HepG2 (cell line): ENCODE results near the gene TMEM33. TPM values are rescaled to one million over a fixed set of nuclear protein-coding genes. Genes with fewer than 3 reads are reported as not detected.

Experiments used
- ATAC-seq: fragments of 200-7000 bp; cut with Tn5 transposase; 3 replicates; pipeline ENCODE4 v1.9.1; 2020; ENCODE audit warnings: mild to moderate bottlenecking, moderate library complexity
- BruUV-seq: library from RNA; stranded (reverse); fragments of 400-500 nt; replicated peaks from 2 replicates; lab custom pipeline; 2021; lab: Mats Ljungman, UMichigan
- CTCF ChIA-PET: fragments of 300-600 bp; formaldehyde crosslinking; extraction: SDS; loops from one replicate; lab custom pipeline; 2021; ENCODE audit warnings: low total read pairs, inconsistent platforms, low intra/inter-chr PET ratio; lab: Yijun Ruan, JAX
- POLR2A ChIA-PET: fragments of 350-600 bp; sonication (Branson Sonifier 250); formaldehyde crosslinking; loops from one replicate; lab custom pipeline; 2020; ENCODE audit warnings: antibody characterized with exemption, inconsistent platforms; lab: Yijun Ruan, JAX
- DNase-seq: peaks from one replicate; pipeline ENCODE4 v3.0.0-alpha.2; 2015; ENCODE audit warnings: low spot score
- FAIRE-seq: peaks from 3 replicates; lab custom pipeline; 2011; peaks lifted over from hg19 to GRCh38; lab: Jason Lieb, UNC
- H2AFZ ChIP-seq: one replicate; pipeline ENCODE4 v1.6.1; 2011; ENCODE audit warnings: low read length, inconsistent platforms
- H3K27ac ChIP-seq: fragments of 300-600 bp; 3 replicates; pipeline ENCODE4 v1.8.0; 2011; ENCODE audit warnings: mixed run types, mild to moderate bottlenecking, mixed read lengths, low read length, inconsistent platforms; ENCODE audit not compliant: insufficient read depth; ENCODE audit errors: extremely low read length
- H3K27me3 ChIP-seq, 2 experiments: fragments of 200-600 bp in 1 of 2; 2 replicates in 1 of 2; 3 replicates in 1 of 2; pipeline versions ENCODE4 v1.6.0 to v1.8.0; 2011; ENCODE audit warnings: low read length in 2 of 2, mild to moderate bottlenecking in 2 of 2, moderate library complexity in 2 of 2, inconsistent platforms in 1 of 2; ENCODE audit not compliant: insufficient read depth in 2 of 2, control insufficient read depth in 1 of 2
- H3K36me3 ChIP-seq, 2 experiments: fragments of 200-600 bp in 1 of 2; replicated peaks in 1 of 2; 2 replicates in 1 of 2; 3 replicates in 1 of 2; pipeline versions ENCODE4 v1.5.1 to v1.8.0; 2011; ENCODE audit warnings: low read length in 2 of 2, inconsistent platforms in 1 of 2; ENCODE audit not compliant: insufficient read depth in 2 of 2, control insufficient read depth in 1 of 2
- H3K4me1 ChIP-seq: 2 replicates; pipeline ENCODE4 v1.5.1; 2012; ENCODE audit warnings: low read length, inconsistent platforms; ENCODE audit not compliant: insufficient read depth
- H3K4me2 ChIP-seq: 2 replicates; pipeline ENCODE4 v1.6.0; 2011; ENCODE audit warnings: low read depth, low read length, inconsistent platforms
- H3K4me3 ChIP-seq, 3 experiments: fragments of 200-600 bp in 1 of 3; sonication (generic), shearing (Covaris generic) in 1 of 3; replicated peaks in 1 of 3; 2 replicates each; pipeline ENCODE4 v1.5.1; 2011 to 2016; ENCODE audit warnings: low read length in 3 of 3, inconsistent platforms in 2 of 3, low read depth in 2 of 3, mild to moderate bottlenecking in 2 of 3, control low read depth in 1 of 3, mixed read lengths in 1 of 3; ENCODE audit not compliant: insufficient read depth in 1 of 3
- H3K79me2 ChIP-seq: one replicate; pipeline ENCODE4 v1.6.1; 2011; ENCODE audit warnings: low read length, inconsistent platforms; ENCODE audit not compliant: insufficient read depth
- H3K9ac ChIP-seq: 2 replicates; pipeline ENCODE4 v1.6.0; 2011; ENCODE audit warnings: mild to moderate bottlenecking, low read depth, low read length, inconsistent platforms; ENCODE audit not compliant: insufficient read depth
- H3K9me3 ChIP-seq: 2 replicates; pipeline ENCODE4 v1.5.1; 2012; ENCODE audit warnings: mild to moderate bottlenecking, low read length
- H4K20me1 ChIP-seq: 2 replicates; pipeline ENCODE4 v1.6.0; 2011; ENCODE audit warnings: inconsistent platforms, mild to moderate bottlenecking, low read length, moderate library complexity; ENCODE audit not compliant: insufficient read depth
- BCL6 ChIP-seq: IDR thresholded peaks from 2 replicates; pipeline ENCODE4 v1.6.1; 2016; ENCODE audit warnings: missing genetic modification reagents, missing compliant biosample characterization
- DPF2 ChIP-seq: sonication (generic); formaldehyde crosslinking; IDR thresholded peaks from 2 replicates; pipeline ENCODE4 v1.4.0; 2020; ENCODE audit warnings: mild to moderate bottlenecking, low read depth, missing genetic modification reagents, borderline replicate concordance
- PTBP1 ChIP-seq: fragments of 200-400 bp; formaldehyde crosslinking; IDR thresholded peaks from 2 replicates; pipeline ENCODE4 v1.6.1; 2018; ENCODE audit warnings: low read length, low read depth; ENCODE audit not compliant: poor library complexity, severe bottlenecking
- SAFB2 ChIP-seq: sonication (generic); formaldehyde crosslinking; IDR thresholded peaks from 2 replicates; pipeline ENCODE4 v1.5.1; 2020; ENCODE audit warnings: missing genetic modification reagents, low read depth, mild to moderate bottlenecking, borderline replicate concordance
- TRIM24 ChIP-seq: sonication (generic); formaldehyde crosslinking; IDR thresholded peaks from 2 replicates; pipeline ENCODE4 v1.8.0; 2022; ENCODE audit warnings: mild to moderate bottlenecking, missing genetic modification reagents
- ZNF562 ChIP-seq: sonication (generic); formaldehyde crosslinking; IDR thresholded peaks from 2 replicates; pipeline ENCODE4 v1.8.0; 2022; ENCODE audit warnings: missing genetic modification reagents, borderline replicate concordance
- WGBS: methylation state at CpG from one replicate; pipeline ENCODE4 v1.1.6; 2017; ENCODE audit warnings: low lambda C conversion rate; 5-methylcytosine and 5-hydroxymethylcytosine counted together
- in situ Hi-C: cut with HindIII; loops from 2 replicates; pipeline ENCODE4 v1.10.0; 2017; ENCODE audit warnings: low pct_unique_long_range_greater_than_20kb; ENCODE audit not compliant: extremely low pct_ligation_motif_present
- intact Hi-C: fragments of 100-400 bp; cut with micrococcal nuclease; formaldehyde crosslinking; loops from one replicate; pipeline ENCODE4 v1.10.0; 2022; ENCODE audit not compliant: unreplicated experiment
- polyA plus RNA-seq, 8 experiments: library from polyadenylated mRNA; depleted of rRNA in 3 of 8; stranded (reverse) in 7 of 8; unstranded in 1 of 8; fragments of >200 nt; fragmentation: Illumina TruSeq in 4 of 8; extraction: Trizol in 4 of 8; gene quantifications; 2 replicates each; pipeline versions ENCODE4 v1.2.1 to v1.2.3, GENCODE V29; 2011 to 2016; ENCODE audit warnings: low read depth in 4 of 8, missing spikeins in 1 of 8, mixed read lengths in 1 of 8; ENCODE audit not compliant: insufficient read depth in 1 of 8
- total RNA-seq, 5 experiments: library from RNA; depleted of rRNA; stranded (reverse); fragments of >200 nt; fragmentation: Illumina TruSeq; extraction: Trizol; gene quantifications; 2 replicates each; pipeline ENCODE4 v1.2.3, GENCODE V29; 2016; ENCODE audit warnings: low read depth in 1 of 5
- TF ChIP-seq, protein P1 (sequence below): sonication (generic); formaldehyde crosslinking; IDR thresholded peaks from 2 replicates; pipeline ENCODE4 v1.4.0; 2020; ENCODE audit warnings: missing genetic modification reagents
- TF ChIP-seq, protein P2 (sequence below): sonication (generic); formaldehyde crosslinking; IDR thresholded peaks from one replicate; pipeline ENCODE4 v1.5.1; 2020; ENCODE audit warnings: mild to moderate bottlenecking, missing genetic modification reagents; ENCODE audit errors: not compliant biosample characterization
- TF ChIP-seq, protein P3 (sequence below): sonication (generic); formaldehyde crosslinking; IDR thresholded peaks from 2 replicates; pipeline ENCODE4 v1.5.0; 2020; ENCODE audit warnings: mild to moderate bottlenecking, missing genetic modification reagents, borderline replicate concordance
- TF ChIP-seq, protein P4 (sequence below): sonication (generic); formaldehyde crosslinking; IDR thresholded peaks from 2 replicates; pipeline ENCODE4 v1.5.0; 2020; ENCODE audit warnings: missing genetic modification reagents, mild to moderate bottlenecking, borderline replicate concordance

TMEM33 gene
- total and polyA plus RNA-seq, 2 of the 13 experiments (the other 11 are each of a cell fraction or from before 2014, with no cell fraction given): 36.1 to 66.6 TPM

DNA sequence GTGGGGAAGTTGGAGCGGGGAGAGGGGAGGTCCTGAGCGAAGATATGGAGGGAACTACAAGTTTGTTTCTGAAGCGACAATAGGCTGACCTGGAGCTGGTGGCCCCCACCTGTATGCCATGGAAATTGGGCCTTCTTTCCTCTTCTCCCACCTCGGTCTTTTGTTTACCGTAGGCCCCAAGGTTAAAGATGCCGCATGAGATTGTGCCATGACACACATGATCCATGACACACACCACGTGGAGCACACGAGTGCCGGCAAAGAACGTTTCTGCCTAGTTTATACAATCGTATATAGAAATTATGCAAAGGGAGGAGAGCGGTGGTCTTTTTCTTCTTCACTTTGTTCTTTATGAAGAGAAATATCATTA is 408 bp downstream of the TMEM33 start:
- POLR2A ChIA-PET: interaction anchor here (1.2 to 2.2 kb wide), 4 partner anchors 12 to 54 kb away, joined by 3 to 11 read pairs (median 5); partner anchors contain the start of gene SLC30A9
- no peaks in the 10 kb centered on the region for H3K9me3 ChIP-seq
- peak overlapping the region; percentile 79 for H3K9ac ChIP-seq
- no peak overlapping the region for H2AFZ ChIP-seq
- in situ Hi-C loops: no loop called here
- FAIRE-seq (no peak), ATAC-seq (peak; percentile 33), DNase-seq (peak; percentile 63)
- H3K27ac ChIP-seq: peak overlapping the region; percentile 88
- peaks cover 46% of the 10 kb centered on the region for H3K79me2 ChIP-seq
- H3K4me3 ChIP-seq: peak overlapping the region; percentile 84 to 94 (median 92)
- WGBS: under 1% methylated on average over 9 of the region's 12 CpGs
- H3K4me2 ChIP-seq: peak overlapping the region; percentile 98
- BruUV-seq: no TSS peak
- intact Hi-C loops: no loop called here
- peaks cover 0 to 10% of the 10 kb centered on the region in 2 experiments; a peak in 3 of 5 replicates for H3K36me3 ChIP-seq
- H3K27me3 ChIP-seq: no peaks in the 10 kb centered on the region; a peak in 1 of 5 replicates
- peaks cover 3% of the 10 kb centered on the region for H4K20me1 ChIP-seq
- CTCF ChIA-PET: no interaction called here
- peaks cover 48% of the 10 kb centered on the region for H3K4me1 ChIP-seq
- TF ChIP-seq TRIM24 (CRISPR knock-in tag): no peak
- no peak for TF ChIP-seq SAFB2 (CRISPR knock-in tag)
- TF ChIP-seq DPF2 (CRISPR knock-in tag): 0 out of 2 replicates have a peak, but pooled peaks have one; percentile 2
- no peak for TF ChIP-seq BCL6 (CRISPR knock-in tag)
- TF ChIP-seq, protein P1, sequence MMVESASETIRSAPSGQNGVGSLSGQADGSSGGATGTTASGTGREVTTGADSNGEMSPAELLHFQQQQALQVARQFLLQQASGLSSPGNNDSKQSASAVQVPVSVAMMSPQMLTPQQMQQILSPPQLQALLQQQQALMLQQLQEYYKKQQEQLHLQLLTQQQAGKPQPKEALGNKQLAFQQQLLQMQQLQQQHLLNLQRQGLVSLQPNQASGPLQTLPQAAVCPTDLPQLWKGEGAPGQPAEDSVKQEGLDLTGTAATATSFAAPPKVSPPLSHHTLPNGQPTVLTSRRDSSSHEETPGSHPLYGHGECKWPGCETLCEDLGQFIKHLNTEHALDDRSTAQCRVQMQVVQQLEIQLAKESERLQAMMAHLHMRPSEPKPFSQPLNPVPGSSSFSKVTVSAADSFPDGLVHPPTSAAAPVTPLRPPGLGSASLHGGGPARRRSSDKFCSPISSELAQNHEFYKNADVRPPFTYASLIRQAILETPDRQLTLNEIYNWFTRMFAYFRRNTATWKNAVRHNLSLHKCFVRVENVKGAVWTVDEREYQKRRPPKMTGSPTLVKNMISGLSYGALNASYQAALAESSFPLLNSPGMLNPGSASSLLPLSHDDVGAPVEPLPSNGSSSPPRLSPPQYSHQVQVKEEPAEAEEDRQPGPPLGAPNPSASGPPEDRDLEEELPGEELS: 0 out of 2 replicates have a peak, but pooled peaks have one; percentile 22
- TF ChIP-seq, protein P2, sequence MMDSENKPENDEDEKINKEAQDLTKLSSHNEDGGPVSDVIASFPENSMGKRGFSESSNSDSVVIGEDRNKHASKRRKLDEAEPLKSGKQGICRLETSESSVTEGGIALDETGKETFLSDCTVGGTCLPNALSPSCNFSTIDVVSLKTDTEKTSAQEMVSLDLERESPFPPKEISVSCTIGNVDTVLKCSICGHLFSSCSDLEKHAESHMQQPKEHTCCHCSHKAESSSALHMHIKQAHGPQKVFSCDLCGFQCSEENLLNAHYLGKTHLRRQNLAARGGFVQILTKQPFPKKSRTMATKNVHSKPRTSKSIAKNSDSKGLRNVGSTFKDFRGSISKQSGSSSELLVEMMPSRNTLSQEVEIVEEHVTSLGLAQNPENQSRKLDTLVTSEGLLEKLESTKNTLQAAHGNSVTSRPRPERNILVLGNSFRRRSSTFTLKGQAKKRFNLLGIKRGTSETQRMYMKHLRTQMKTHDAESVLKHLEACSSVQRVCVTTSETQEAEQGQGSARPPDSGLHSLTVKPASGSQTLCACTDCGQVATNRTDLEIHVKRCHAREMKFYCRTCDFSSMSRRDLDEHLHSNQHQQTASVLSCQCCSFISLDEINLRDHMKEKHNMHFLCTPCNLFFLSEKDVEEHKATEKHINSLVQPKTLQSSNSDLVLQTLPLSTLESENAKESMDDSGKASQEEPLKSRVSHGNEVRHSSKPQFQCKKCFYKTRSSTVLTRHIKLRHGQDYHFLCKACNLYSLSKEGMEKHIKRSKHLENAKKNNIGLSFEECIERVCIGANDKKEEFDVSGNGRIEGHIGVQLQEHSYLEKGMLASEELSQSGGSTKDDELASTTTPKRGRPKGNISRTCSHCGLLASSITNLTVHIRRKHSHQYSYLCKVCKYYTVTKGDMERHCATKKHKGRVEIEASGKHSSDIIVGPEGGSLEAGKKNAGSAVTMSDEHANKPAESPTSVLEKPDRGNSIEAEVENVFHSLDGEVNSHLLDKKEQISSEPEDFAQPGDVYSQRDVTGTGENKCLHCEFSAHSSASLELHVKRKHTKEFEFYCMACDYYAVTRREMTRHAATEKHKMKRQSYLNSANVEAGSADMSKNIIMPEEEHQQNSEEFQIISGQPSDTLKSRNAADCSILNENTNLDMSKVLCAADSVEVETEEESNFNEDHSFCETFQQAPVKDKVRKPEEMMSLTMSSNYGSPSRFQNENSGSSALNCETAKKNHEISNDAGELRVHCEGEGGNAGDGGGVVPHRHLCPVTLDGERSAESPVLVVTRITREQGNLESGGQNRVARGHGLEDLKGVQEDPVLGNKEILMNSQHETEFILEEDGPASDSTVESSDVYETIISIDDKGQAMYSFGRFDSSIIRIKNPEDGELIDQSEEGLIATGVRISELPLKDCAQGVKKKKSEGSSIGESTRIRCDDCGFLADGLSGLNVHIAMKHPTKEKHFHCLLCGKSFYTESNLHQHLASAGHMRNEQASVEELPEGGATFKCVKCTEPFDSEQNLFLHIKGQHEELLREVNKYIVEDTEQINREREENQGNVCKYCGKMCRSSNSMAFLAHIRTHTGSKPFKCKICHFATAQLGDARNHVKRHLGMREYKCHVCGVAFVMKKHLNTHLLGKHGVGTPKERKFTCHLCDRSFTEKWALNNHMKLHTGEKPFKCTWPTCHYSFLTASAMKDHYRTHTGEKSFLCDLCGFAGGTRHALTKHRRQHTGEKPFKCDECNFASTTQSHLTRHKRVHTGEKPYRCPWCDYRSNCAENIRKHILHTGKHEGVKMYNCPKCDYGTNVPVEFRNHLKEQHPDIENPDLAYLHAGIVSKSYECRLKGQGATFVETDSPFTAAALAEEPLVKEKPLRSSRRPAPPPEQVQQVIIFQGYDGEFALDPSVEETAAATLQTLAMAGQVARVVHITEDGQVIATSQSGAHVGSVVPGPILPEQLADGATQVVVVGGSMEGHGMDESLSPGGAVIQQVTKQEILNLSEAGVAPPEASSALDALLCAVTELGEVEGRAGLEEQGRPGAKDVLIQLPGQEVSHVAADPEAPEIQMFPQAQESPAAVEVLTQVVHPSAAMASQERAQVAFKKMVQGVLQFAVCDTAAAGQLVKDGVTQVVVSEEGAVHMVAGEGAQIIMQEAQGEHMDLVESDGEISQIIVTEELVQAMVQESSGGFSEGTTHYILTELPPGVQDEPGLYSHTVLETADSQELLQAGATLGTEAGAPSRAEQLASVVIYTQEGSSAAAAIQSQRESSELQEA (CRISPR knock-in tag): no peak
- TF ChIP-seq PTBP1: no peak
- TF ChIP-seq, protein P3, sequence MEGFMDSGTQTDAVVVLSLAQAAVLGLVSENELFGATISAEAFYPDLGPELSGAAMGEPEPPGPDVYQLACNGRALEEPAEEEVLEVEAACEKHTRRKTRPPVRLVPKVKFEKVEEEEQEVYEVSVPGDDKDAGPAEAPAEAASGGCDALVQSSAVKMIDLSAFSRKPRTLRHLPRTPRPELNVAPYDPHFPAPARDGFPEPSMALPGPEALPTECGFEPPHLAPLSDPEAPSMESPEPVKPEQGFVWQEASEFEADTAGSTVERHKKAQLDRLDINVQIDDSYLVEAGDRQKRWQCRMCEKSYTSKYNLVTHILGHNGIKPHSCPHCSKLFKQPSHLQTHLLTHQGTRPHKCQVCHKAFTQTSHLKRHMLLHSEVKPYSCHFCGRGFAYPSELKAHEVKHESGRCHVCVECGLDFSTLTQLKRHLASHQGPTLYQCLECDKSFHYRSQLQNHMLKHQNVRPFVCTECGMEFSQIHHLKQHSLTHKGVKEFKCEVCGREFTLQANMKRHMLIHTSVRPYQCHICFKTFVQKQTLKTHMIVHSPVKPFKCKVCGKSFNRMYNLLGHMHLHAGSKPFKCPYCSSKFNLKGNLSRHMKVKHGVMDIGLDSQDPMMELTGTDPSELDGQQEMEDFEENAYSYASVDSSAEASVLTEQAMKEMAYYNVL (CRISPR knock-in tag): no peak
- TF ChIP-seq, protein P4, sequence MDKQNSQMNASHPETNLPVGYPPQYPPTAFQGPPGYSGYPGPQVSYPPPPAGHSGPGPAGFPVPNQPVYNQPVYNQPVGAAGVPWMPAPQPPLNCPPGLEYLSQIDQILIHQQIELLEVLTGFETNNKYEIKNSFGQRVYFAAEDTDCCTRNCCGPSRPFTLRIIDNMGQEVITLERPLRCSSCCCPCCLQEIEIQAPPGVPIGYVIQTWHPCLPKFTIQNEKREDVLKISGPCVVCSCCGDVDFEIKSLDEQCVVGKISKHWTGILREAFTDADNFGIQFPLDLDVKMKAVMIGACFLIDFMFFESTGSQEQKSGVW (CRISPR knock-in tag): no peak
- no peak for TF ChIP-seq ZNF562 (CRISPR knock-in tag)
